Measurements from ENCODE around the gene FOXI3.

Gene FOXI3

DNA sequence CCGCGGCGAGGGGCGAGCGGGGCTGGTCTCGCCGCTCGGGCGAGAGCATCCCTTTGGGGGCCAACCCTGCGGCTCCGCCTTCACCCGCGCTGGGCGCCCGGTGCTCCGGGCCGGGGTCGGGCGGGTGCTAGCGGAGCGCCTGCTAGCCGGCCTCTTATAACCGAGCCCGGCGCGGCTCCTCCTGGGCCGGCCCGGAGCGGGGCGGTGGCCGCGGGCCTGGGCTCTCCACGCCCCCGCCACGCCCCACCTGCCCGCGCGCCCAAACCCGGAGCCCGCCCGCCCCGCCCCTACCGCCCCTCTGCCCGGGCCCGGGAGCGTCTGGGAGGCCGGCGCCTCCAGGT lies at the start of gene FOXI3:
Gene FOXI3 (minus strand): TSS at position 129 of the 341 bp plus-strand sequence. CDS start 158 bp downstream, outside the sequence.
- peak; percentile 74 for DNase-seq (ENCODE audit: low spot score)

DNA sequence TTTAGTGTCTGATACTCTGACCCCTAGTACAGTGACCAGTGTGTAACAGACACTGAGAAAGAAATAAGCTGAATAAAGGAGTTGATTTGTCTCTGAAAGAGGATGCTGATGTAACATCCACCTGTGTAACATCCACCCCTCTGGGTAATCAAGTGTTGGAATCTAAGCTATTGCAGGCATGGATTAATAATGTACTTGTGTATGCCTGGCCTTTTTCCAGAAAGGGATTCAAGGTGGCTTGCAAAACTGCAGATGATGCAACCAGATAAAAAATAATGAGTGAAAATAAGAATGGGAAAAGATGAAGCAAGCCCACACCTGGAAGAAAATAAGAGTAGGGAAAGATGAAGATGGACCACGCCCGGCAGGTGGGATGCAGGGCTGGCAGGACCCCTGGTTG lies 48.2 kb upstream of the FOXI3 start:
- DNase-seq (ENCODE audit: low spot score) = no peak

GRCh38 chr2:88499204-88499603 lies 46.7 kb upstream of the FOXI3 start:
- no peak for DNase-seq (ENCODE audit: low spot score)

DNA sequence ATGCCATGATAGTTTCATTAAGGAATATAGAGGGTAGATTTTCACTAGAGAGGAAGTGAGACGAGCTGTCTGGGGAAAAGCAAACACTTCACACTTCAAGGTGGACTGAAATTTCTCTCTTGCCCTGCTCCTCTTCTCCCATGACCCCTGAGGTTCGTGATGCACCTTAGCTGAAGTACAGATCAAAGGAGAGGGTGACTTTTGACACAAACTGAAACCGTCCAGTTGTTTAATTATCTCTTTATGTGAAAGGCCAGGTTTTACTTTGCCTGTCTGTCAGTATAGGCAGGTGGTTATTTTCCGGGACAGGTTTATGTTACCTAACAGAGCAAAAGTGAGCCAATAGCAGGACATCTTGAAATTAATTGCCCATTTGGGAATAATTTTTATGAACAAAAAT lies 41.0 kb upstream of the FOXI3 start:
- DNase-seq (ENCODE audit: low spot score) = no peak

DNA sequence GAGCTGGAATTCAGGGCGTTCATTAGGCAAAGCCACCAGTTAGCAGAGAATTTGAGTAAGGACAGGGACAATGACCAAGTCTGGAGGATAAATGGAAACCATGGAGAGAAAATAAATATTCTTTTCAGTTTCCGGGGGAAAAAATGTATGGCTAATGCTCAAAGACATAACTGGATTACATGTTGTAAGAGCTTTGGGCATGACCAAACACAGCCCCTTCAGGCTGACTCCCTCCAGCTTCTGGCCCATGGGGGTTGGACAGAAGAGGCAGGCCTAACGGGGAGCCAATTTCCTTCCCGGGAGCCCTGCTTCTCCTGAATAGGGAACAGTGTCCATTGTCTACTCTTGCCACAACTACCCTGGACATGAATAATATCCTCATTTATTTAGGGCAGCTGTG lies 39.5 kb upstream of the FOXI3 start:
- DNase-seq (ENCODE audit: low spot score) = no peak

DNA sequence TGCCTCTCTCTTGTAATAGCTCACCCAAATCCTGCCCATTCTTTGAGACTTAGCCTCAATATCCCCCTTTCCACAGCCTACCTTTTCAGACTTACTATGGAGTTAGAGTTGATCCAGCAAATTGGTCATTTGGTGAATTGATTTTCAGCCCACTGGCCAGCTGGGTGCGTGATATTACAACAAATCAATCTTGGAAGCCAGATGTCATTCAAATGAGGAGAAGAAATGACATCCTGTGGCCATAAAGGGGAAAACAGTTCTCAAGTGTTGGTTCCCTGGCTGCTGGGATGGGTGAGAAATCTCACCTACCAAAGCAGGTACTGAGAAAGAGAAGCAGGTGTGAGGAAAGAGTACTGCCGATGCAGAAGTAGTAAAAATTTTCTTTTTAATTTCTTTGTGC lies 36.7 kb upstream of the FOXI3 start:
- DNase-seq (ENCODE audit: low spot score) = no peak

- no peak for DNase-seq (ENCODE audit: low spot score)
These were observed 30.7 kb upstream of the FOXI3 start for GRCh38 chr2:88483200-88483599.

DNA sequence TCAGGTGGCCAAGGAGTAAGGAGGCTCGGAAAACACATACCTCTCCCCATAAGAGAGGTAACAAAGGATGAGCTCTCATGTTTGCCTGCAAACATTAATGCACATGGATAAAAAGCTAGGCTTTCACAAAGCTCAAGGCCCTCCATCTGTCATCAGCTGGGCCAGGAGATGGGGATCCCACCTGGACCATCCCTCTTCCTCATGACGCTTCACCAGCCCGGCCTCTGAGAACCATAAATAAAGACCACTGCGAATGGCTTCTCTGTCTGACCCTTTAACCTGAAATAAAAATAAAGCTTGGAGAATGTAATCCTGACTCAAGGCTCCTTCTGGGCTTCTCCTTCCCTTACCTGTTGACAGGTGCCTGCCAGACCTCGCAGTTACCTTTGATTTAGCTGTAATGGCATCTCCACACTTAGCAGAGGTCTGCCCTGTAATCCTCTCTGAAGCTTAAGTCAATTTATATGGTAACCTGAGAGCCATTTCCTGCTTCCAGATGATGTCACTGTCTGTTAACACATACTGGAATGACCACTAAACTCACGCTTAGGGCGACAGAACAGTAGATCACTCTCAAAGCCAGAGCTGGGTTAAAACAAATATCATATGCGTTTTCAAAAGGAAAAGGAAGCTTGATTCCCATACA lies 29.3 kb upstream of the FOXI3 start:
- DNase-seq (ENCODE audit: low spot score) = no peak

DNA sequence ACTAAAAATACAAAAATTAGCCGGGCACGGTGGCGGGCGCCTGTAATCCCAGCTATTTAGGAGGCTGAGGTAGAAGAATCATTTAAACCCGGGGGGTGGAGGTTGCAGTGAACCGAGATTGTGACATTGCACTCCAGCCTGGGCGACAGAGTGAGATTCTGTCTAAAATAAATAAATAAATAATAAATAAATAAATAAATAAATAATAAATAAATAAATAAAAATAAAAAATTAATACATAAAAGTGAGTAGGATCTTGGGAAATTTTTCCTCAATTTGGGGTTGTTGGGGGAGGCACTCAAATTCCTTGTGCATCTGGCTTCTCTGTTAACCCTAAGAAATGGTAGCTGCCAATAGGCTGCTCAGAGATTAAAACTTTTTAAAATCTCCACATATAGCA lies 20.3 kb upstream of the FOXI3 start:
- no peak for DNase-seq (ENCODE audit: low spot score)

DNA sequence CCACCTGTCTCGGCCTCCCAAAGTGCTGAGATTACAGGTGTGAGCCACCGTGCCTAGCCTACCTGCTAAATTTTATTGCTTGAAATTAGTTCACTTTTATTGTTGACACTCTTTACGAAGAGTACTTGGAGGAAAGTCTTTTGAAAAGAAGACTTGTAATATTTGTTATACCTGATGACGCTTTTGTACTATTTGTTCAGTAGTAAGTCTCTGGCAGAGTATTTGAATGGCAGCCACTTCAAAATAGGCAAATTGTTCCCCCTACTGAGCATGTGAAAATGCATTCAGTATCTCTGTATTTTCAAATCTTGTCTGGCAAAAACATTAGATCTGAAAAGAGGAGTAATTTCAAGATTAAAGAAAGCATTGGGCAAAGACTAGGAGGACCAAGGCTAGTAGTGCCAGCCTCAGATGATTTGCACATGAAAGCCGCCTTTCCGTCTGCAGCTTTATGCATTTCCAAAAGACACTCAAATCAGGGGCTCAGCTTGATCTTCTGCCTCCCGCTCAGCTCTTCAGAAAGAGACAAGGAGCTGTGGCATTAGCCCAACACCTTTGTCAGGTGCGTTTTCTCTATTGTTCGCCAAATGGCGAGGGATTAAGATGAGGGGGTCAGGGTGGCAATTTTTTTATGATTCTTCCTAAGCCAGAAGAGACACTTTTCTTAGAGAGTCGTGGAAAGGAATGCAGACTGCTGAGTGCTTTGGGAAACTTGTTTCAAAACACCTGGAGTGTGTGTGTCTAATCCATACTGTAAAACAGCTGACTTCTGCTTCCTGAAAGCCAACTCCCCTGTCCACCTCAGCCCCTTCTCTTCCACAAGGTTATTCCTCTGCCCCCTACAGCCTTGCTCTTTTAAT lies 18.8 kb upstream of the FOXI3 start:
- DNase-seq (ENCODE audit: low spot score) = no peak

GRCh38 chr2:88469202-88470114 lies 17.0 kb upstream of the FOXI3 start:
- DNase-seq (ENCODE audit: low spot score) = no peak

DNA sequence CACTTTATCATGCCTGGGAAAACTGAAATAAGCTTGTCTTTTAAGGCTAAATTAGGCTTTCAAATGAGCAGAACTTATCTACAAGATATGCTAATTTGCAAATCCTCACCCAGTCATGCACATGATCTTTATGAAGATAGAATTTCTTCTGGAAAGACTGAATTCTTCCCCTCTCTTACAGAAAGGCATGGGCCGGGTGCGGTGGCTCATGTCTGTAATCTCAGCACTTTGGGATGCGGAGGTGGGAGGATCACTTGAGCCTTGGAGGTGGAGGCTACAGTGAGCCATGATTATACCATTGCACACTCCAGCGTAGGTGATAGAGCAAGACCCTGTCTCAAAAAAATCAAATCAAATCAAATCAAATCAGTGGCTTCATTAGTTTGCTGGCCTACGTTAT lies 11.7 kb upstream of the FOXI3 start:
- DNase-seq (ENCODE audit: low spot score) = no peak

GRCh38 chr2:88458633-88459032 lies 6.1 kb upstream of the FOXI3 start:
- no peak for DNase-seq (ENCODE audit: low spot score)

- no peak for DNase-seq (ENCODE audit: low spot score)
These were observed 588 bp upstream of the FOXI3 start for GRCh38 chr2:88452980-88453582.

GRCh38 chr2:88451811-88452564 lies 505 bp downstream of the FOXI3 start:
- peak; percentile 55 for DNase-seq (ENCODE audit: low spot score)

- no peak for DNase-seq (ENCODE audit: low spot score)
These were observed 1.3 kb downstream of the FOXI3 start for GRCh38 chr2:88450925-88451810.

GRCh38 chr2:88450186-88450585 lies 2.3 kb downstream of the FOXI3 start:
- no peak for DNase-seq (ENCODE audit: low spot score)

- no peak for DNase-seq (ENCODE audit: low spot score)
These were observed 4.2 kb downstream of the FOXI3 start for GRCh38 chr2:88448248-88448647.

DNA sequence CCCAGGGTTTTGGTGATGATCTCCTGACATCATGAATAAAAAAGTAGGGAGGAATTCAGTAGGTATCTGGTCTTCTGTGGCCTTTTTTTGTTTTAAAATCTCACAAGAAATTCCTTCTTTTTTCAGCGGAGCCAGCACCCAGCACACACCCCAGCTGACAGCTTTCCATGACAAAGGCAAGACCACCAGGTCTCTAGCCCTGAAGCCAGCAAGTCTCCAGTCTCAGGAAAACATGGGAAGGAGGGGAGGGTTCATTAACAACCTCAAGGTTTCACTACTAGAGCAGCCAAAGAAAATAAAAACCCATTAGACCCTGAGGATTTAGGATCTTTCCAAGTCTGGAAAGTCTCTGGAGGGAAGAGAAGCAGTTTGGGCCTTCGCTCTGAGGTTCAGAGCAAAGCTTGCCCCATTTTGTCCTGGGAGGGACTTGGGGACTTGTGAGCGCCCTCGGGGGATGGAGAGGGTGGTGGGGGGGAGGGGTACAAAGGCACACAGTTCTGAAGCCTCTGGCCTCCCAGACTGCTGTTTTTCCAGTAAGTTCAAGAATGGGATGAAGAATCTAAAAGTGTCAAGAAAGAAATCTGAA lies 9.0 kb downstream of the FOXI3 start:
- DNase-seq (ENCODE audit: low spot score) = peak; percentile 65

DNA sequence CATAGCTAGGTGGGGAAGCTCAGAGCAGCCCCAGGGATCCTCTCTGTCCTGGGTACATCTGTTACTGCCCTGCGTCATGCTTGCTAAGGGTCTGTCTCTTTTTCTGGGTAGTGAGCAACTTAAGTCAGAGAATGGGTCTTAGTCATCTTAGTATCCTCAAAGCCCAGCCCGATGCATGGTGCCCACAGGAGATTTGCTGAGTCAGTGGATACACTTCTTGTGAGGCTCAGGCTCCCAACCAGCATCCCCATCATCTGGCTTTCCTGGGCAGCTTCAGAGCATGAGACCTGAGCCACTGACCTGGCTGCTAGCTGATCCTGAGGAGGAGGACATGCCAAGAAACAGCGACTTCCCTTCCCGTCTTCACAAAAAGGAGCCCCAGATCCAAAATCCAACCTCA lies 10.0 kb downstream of the FOXI3 start:
- no peak for DNase-seq (ENCODE audit: low spot score)
